GM23248 (cell line): Measurements from ENCODE around the gene ROMO1.

Experiments
- EZH2 ChIP-seq: fragments of 200-600 bp; sonication (generic); IDR thresholded peaks from 2 replicates; pipeline ENCODE4 v1.6.1; 2018; ENCODE audit warnings: antibody characterized with exemption, mild to moderate bottlenecking; ENCODE audit not compliant: insufficient read depth, poor library complexity, severe bottlenecking
- EZH2phosphoT487 ChIP-seq: fragments of 200-600 bp; sonication (generic); IDR thresholded peaks from 2 replicates; pipeline ENCODE4 v1.6.1; 2018; ENCODE audit warnings: antibody characterized with exemption, moderate library complexity, mild to moderate bottlenecking, low read depth; ENCODE audit not compliant: insufficient read depth

DNA sequence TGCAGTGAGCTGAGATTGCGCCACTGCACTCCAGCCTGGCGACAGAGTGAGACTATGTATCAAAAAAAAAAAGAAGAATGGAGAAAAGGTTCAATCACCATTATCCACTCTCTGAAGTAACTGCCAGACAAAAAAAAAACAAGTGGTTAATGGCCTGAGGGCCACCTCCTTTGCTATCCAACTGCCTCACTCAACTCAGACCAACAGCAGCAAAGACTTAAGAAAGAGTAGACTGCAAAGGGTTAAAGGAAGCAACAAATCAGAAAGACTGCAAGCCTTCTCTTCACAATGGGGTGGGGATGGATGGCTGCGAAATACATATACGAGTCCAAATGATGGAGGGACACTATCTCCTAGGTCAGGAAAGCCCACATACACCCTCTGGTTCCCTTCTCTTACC lies 3.2 kb upstream of the ROMO1 start:
- TF ChIP-seq EZH2 (no peak), EZH2phosphoT487 (no peak)
